C4-2B (cell line): ENCODE measurements around the gene DMC1.

ENCODE experiments used
- H3K27ac ChIP-seq: fragments of 450-650 bp; 2 replicates; pipeline ENCODE4 v1.5.1; 2017
- ZFX ChIP-seq: fragments of 450-650 bp; IDR thresholded peaks from 2 replicates; pipeline ENCODE4 v1.6.1; 2017
- TF ChIP-seq, protein P1 (sequence below): fragments of 450-650 bp; conservative IDR thresholded peaks from 2 replicates; pipeline ENCODE4 v1.5.1; 2017; ENCODE audit warnings: mild to moderate bottlenecking

DMC1 gene

DNA sequence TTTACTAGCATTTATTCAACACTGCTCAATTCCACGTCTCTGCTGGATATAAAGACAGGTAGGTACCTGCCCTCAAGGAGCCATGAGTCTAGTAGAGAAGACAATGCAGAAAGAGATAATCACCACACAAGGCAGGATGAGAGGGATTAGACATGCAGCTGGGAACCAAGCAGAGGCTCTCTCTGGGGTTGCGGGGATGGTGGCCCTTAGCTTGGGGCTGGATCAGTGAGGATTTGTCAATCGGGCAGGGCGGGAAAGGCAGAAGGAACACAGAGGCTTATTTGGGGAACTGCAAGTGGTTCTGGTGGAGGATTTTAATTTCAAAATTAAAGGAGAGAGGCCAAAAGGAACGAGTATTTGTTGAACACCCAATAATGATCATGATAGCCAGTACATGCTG lies 8.5 kb upstream of the DMC1 start:
- TF ChIP-seq ZFX: no peak
- TF ChIP-seq, protein P1, sequence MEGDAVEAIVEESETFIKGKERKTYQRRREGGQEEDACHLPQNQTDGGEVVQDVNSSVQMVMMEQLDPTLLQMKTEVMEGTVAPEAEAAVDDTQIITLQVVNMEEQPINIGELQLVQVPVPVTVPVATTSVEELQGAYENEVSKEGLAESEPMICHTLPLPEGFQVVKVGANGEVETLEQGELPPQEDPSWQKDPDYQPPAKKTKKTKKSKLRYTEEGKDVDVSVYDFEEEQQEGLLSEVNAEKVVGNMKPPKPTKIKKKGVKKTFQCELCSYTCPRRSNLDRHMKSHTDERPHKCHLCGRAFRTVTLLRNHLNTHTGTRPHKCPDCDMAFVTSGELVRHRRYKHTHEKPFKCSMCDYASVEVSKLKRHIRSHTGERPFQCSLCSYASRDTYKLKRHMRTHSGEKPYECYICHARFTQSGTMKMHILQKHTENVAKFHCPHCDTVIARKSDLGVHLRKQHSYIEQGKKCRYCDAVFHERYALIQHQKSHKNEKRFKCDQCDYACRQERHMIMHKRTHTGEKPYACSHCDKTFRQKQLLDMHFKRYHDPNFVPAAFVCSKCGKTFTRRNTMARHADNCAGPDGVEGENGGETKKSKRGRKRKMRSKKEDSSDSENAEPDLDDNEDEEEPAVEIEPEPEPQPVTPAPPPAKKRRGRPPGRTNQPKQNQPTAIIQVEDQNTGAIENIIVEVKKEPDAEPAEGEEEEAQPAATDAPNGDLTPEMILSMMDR: no peak
- no peak overlapping the region for H3K27ac ChIP-seq

DNA sequence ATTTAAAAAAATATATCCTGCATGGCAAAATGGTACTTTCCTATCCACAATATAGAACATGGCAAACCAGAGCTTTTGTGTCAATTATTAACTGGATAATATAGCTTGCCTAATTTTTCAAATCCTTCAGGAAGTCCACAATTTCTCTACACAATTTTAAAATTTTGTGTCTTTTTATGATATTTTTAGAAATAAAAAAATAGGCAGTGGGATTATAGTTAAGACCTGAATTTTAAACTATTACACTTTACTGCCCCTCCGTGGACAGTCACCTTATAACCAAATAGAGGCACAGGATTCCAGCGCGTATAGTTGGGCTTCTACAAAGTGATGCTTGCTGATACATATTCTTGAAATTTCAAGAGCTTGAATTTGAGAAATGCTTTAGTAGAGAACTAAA lies 2.1 kb upstream of the DMC1 start:
- TF ChIP-seq, protein P1: peak; percentile 77
- no peak for TF ChIP-seq ZFX
- H3K27ac ChIP-seq: no peak overlapping the region

DNA sequence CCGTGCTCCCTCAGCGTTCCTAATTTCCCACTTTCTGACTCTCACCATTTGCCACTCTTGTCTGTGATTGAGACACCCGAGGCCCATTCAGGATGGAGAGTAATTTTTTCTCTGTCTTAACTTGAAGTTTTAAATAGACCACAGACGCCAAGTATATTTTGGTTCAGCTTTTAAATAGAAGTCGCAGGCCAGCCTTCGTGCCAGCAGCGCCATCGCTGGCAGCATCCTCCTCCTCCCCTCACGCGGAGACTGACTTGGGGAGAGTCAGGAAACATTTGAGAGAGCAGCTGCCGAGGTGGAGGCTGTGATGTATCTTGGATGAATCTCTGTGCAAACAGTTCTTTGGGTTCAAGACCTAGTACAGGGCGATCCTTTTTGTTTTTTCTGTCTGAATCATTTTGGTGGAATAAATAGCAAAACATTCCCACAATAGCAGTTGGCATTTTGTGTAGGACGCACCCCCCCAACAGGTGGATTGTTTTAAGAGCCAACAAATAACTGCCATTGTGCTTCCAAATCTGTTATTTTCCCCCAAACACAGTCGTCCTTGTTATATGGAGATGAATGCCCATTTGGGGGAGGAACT lies 889 bp upstream of the DMC1 start:
- H3K27ac ChIP-seq: peak overlapping the region; percentile 51

DNA sequence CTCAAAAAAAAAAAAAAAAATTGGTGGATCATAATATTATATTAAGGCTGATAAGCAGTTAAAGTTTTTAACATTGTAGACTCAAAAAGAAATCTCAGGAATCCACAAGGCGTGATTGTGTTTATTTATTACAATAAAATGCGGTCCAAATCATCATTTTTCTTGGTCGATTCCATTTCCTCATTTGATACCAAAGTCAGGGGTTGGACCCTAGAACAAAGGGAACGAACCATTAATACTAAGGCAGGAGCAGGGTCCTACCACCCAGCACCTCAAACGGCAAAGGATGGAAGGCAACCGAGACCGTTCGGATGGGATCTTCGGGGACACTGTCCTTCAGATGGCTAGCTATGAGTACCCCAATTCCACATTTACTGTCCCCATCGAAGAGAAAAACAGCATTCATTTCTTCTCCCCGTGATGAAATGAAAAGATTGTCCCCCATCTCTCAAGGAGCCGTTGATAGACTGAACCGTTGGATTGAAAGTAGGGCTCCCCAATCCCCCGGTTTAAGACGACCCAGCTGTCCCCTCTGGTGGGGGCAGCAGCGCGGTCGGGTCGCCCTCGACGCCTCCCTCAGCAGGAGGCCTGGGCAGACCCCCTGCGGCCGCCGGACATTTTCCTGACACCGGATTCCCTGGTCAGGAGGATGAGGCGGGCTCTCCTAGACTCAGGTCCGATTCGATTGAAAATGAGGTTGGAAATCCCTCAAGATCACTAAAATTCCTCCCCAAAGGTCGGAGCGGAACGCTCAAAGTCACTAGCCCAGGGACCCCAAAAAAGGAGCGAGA lies 607 bp downstream of the DMC1 start:
- no peak for TF ChIP-seq ZFX
- TF ChIP-seq, protein P1: no peak
- H3K27ac ChIP-seq: no peak overlapping the region

More for the DNA sequence above, 889 bp upstream of the DMC1 start:
- TF ChIP-seq, protein P1: 0 out of 2 replicates have a peak, but pooled peaks have one; percentile 19
- no peak for TF ChIP-seq ZFX

DNA sequence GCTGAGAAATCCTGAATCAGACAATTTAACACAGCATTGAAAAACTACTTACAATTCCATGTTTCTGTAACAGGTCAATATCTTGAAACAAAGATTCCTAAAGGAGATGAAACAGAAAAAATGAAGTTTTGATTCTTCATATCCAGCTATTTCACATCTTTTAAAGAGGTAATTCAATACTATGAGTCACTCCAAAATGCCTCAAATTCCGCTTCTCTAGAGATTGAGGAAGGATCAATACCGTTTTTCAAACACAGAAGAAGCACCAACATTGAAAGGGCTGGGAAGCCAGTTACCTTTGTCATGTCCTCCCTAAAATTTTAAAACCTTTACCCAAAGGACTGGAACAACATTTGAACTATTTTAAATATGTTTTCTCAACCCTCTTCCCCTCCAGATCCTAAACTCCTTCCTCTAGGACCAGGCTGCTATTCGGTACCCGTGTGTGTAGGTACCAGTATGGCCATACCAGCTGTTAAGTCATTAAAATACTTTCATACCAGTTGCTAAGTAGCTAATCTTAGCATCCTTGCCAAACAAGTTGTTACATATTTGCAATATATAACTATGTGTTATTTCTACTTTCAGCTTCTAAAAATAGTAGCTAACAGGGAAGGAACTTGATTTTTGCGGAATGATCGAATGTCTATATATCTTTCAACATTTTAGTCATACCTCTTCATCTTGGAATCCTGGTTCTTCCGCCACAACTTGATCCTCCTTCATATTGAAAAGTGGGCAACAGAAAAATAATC lies 2.3 kb downstream of the DMC1 start:
- no peak overlapping the region for H3K27ac ChIP-seq
- TF ChIP-seq, protein P1: no peak
- no peak for TF ChIP-seq ZFX

DNA sequence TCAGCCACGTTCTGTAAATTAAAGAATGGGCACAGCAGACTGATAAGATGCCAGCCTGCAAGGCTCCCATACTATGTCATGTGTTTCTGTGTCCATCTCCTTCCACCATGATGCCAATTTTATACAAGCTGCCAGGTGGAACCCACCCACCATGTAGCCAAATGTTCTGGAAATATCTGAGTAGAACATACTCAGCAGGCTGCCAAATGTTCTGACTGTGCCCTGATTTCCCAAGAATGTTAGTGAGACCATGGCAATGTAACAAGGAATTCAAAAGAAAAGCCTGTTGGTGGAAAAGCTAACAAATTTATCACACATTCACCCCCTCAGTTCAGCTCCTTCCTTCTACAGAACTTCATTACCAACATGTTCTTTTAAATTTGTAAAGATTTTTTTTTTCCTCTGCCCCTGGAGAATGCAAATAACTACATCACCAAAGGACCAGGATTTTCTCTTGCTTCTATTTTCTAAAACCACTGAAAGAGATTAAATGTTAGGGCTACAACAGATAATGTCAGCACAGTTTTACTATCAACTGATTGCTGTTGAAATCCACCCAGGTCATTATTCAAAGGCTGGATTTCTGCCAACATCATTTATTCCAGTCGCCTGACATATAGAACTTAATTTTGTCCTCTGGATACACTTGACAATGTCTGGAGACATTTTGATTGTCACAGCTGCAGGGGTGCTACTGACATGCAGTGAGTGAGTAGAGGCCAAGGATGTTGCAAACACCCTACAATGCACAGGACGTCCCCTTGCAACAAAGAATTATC lies 3.1 kb downstream of the DMC1 start:
- TF ChIP-seq ZFX: no peak
- TF ChIP-seq, protein P1: no peak
- H3K27ac ChIP-seq: no peak overlapping the region
